Measurements from ENCODE around the gene TIRAP.
"Not testable (repeated sequence)": the region's sequence is repeated elsewhere in the genome, so short reads cannot be mapped to it uniquely, and the experiment has no call there.

The TIRAP gene

GRCh38 chr11:126288237-126288636, 5.3 kb downstream of the TIRAP start:
- no peak for DNase-seq

GRCh38 chr11:126290887-126291286, 8.0 kb downstream of the TIRAP start:
- DNase-seq = no peak

- DNase-seq = no peak
Measured at GRCh38 chr11:126293726-126294125, 10.8 kb downstream of the TIRAP start.

GRCh38 chr11:126297004-126297403, 14.1 kb downstream of the TIRAP start:
- no peak for DNase-seq

GRCh38 chr11:126303623-126304456, 20.9 kb downstream of the TIRAP start, which contains the start of gene DCPS:
TSS of gene DCPS (plus strand) at chr11:126304060. CDS start at chr11:126304081, 21 bp downstream.
- DNase-seq = peak; percentile 52

- DNase-seq = no peak
Measured at GRCh38 chr11:126304457-126305075, 21.7 kb downstream of the TIRAP start.

- no peak for DNase-seq
Measured at GRCh38 chr11:126305699-126306098, 22.8 kb downstream of the TIRAP start.

- no peak for DNase-seq
Measured at GRCh38 chr11:126307706-126308105, 24.8 kb downstream of the TIRAP start.

GRCh38 chr11:126308271-126308671, 25.4 kb downstream of the TIRAP start:
- no peak for DNase-seq

GRCh38 chr11:126308771-126309170, 25.9 kb downstream of the TIRAP start:
- DNase-seq = not testable (repeated sequence)

- DNase-seq = no peak
Measured at GRCh38 chr11:126310200-126310991, 27.5 kb downstream of the TIRAP start.

GRCh38 chr11:126310992-126311310, 28.1 kb downstream of the TIRAP start:
- DNase-seq = no peak

GRCh38 chr11:126311401-126312291, 28.8 kb downstream of the TIRAP start:
- DNase-seq = no peak

GRCh38 chr11:126312961-126313360, 30.1 kb downstream of the TIRAP start:
- no peak for DNase-seq

- no peak for DNase-seq
Measured at GRCh38 chr11:126313826-126314225, 30.9 kb downstream of the TIRAP start.

- DNase-seq = no peak
Measured at GRCh38 chr11:126317432-126317755, 34.5 kb downstream of the TIRAP start.

- no peak for DNase-seq
Measured at GRCh38 chr11:126317756-126318573, 35.1 kb downstream of the TIRAP start.

- no peak for DNase-seq
Measured at GRCh38 chr11:126318574-126319373, 35.9 kb downstream of the TIRAP start.

GRCh38 chr11:126319374-126319740, 36.5 kb downstream of the TIRAP start:
- DNase-seq = no peak

GRCh38 chr11:126322996-126323395, 40.1 kb downstream of the TIRAP start:
- DNase-seq = no peak

Data from NCI-H2029 treated with DMSO at 0.1 percent for 48 hours (cell line).